ENCODE results near the gene CFAP299. TPM values are rescaled to one million over a fixed set of nuclear protein-coding genes. Genes with fewer than 3 reads are reported as not detected.

The CFAP299 gene
- total and polyA plus RNA-seq, 2 of the 13 experiments (the other 11 are each of a cell fraction or from before 2014, with no cell fraction given) = not detected

GRCh38 chr4:80578001-80578400 is 242.5 kb downstream of the CFAP299 start (continued):
- no peak for TF ChIP-seq THAP9 (CRISPR knock-in tag; IDR thresholded peaks at IDR 0.05; ENCODE audit: borderline replicate concordance)
- TF ChIP-seq KLF12 (CRISPR knock-in tag; IDR thresholded peaks at IDR 0.05; ENCODE audit: borderline replicate concordance) = no peak
- TF ChIP-seq EZH2 (conservative IDR thresholded peaks at IDR 0.05; ENCODE audit: low read depth, low read length) = no peak
- TF ChIP-seq ARHGAP35 (CRISPR knock-in tag; IDR thresholded peaks at IDR 0.05; ENCODE audit: borderline replicate concordance) = no peak
- TF ChIP-seq ZNF343 (CRISPR knock-in tag; IDR thresholded peaks at IDR 0.05) = no peak
- TF ChIP-seq NFRKB (IDR thresholded peaks at IDR 0.05) = no peak
- no peak for TF ChIP-seq TGIF2 (CRISPR knock-in tag; IDR thresholded peaks at IDR 0.05)
- TF ChIP-seq REST (IDR thresholded peaks at IDR 0.05; ENCODE audit: borderline replicate concordance in 1 of 2, low read depth in 1 of 2, low read length in 2 of 2) = no peak
- no peak for TF ChIP-seq GATA4 (IDR thresholded peaks at IDR 0.05; ENCODE audit: borderline replicate concordance, low read depth)

Data from HepG2 (cell line).